ENCODE data around the gene LDHAL6A. TPM values are rescaled to one million over a fixed set of nuclear protein-coding genes. Genes with fewer than 3 reads are reported as not detected.

The LDHAL6A gene
- total and polyA plus RNA-seq, 2 of the 13 experiments (the other 11 are each of a cell fraction or from before 2014, with no cell fraction given), result not detected

- H4K20me1 ChIP-seq (ENCODE audit: insufficient read depth, low read length), result no peaks in the 10 kb centered on the region
- H3K79me2 ChIP-seq (ENCODE audit: insufficient read depth, low read length), result no peaks in the 10 kb centered on the region
- FAIRE-seq (no peak), DNase-seq (ENCODE audit: low spot score) (no peak), ATAC-seq (no peak)
- no peak overlapping the region for H3K4me3 ChIP-seq (replicated peaks in 1 of 3; ENCODE audit: insufficient read depth in 1 of 3, low read depth in 2 of 3, low read length in 3 of 3)
- ChIA-PET POLR2A (no interaction called here), CTCF (ENCODE audit: low intra/inter-chr PET ratio, low total read pairs) (no interaction called here)
- H3K36me3 ChIP-seq (replicated peaks in 1 of 2; ENCODE audit: control insufficient read depth in 1 of 2, insufficient read depth in 2 of 2, low read length in 2 of 2), result peaks cover 8 to 50% of the 10 kb centered on the region in 2 experiments
- H3K27me3 ChIP-seq (ENCODE audit: control insufficient read depth in 1 of 2, insufficient read depth in 2 of 2, low read length in 2 of 2), result no peaks in the 10 kb centered on the region
- 86% methylated on average over 1 of the region's 1 CpG for WGBS (ENCODE audit: low lambda C conversion rate)
- in situ Hi-C loops (cut with HindIII; ENCODE audit: extremely low pct_ligation_motif_present, low pct_unique_long_range_greater_than_20kb) (no loop called here), intact Hi-C loops (cut with micrococcal nuclease; ENCODE audit: unreplicated experiment) (no loop called here)
- H3K4me1 ChIP-seq (ENCODE audit: insufficient read depth, low read length), result peaks cover 7% of the 10 kb centered on the region; the same call in 1 of the 2 replicates
- no peak overlapping the region for H3K4me2 ChIP-seq (ENCODE audit: low read depth, low read length)
- H2AFZ ChIP-seq (ENCODE audit: low read length), result no peak overlapping the region
- H3K27ac ChIP-seq (ENCODE audit: extremely low read length, insufficient read depth, low read length), result no peak overlapping the region
- H3K9me3 ChIP-seq (ENCODE audit: low read length), result no peaks in the 10 kb centered on the region
- H3K9ac ChIP-seq (ENCODE audit: insufficient read depth, low read depth, low read length), result no peak overlapping the region
- no TSS peak for BruUV-seq (replicated peaks)
- TF ChIP-seq CEBPG (CRISPR knock-in tag; IDR thresholded peaks at IDR 0.05), result no peak
- no peak for TF ChIP-seq NFATC3 (CRISPR knock-in tag; IDR thresholded peaks at IDR 0.05)
- no peak for TF ChIP-seq RXRA (CRISPR knock-in tag; IDR thresholded peaks at IDR 0.05)
- no peak for TF ChIP-seq ARID4A (CRISPR knock-in tag; IDR thresholded peaks at IDR 0.05; ENCODE audit: borderline replicate concordance)
- TF ChIP-seq PPARG (CRISPR knock-in tag; conservative IDR thresholded peaks at IDR 0.05), result no peak
- no peak for TF ChIP-seq ZNF468 (CRISPR knock-in tag; IDR thresholded peaks at IDR 0.05)
- no peak for TF ChIP-seq NR2F6 (IDR thresholded peaks at IDR 0.05)
- no peak for TF ChIP-seq NR2F6 (CRISPR knock-in tag; IDR thresholded peaks at IDR 0.05)
- TF ChIP-seq ZNF263 (CRISPR knock-in tag; IDR thresholded peaks at IDR 0.05), result no peak
- no peak for TF ChIP-seq MYNN (CRISPR knock-in tag; IDR thresholded peaks at IDR 0.05; ENCODE audit: low read depth)
- no peak for TF ChIP-seq SMC3 (IDR thresholded peaks at IDR 0.05; ENCODE audit: low read length)
- TF ChIP-seq MAFF (IDR thresholded peaks at IDR 0.05; ENCODE audit: low read depth, low read length), result no peak
These were observed 34.7 kb downstream of the LDHAL6A start for GRCh38 chr11:18490319-18490718.

All from HepG2 (cell line).